Measurements from ENCODE around the gene EFHC1.

EFHC1 gene

DNA sequence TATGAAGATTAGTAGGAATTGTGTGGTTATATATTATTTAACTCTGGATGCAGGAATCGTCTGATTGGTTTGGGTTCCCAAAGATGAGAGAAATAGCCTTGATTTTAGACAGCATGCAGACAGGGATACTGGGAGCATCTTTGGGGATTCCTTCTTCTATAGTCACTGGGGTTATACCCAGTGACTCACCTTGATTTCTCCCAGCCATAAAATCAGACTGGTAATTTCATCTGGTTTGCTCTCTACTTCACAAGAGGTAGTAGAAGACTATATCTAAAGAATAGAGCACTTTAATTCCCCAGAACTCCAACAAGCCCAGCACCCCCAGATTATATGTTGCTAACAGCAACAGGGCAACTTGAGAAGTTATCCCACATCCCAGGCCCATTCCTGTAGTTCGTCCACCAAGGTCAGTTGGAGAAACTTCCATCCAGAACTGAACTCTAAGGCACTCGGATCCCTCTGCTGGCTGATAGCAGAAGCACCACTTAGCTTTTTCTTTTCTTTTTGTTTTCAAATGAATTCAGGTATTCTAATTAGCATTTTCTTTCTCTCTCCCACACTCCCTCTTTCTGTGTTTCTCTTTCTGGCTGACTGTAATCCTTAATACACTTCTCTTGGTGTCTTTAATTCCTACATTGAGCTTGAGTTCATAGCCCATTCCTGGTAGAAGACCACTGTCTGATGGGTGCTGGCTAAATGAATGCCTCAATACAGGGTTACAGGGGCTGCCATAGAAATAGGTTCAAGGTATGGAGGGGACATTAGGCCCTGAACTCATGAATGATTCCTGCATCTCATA lies 20.4 kb upstream of the EFHC1 start:
- Histone ChIP-seq H3K4me3 (no peak overlapping the region), H3K27ac (no peak overlapping the region)
- no peak for DNase-seq (ENCODE audit: low spot score)
- TF ChIP-seq, protein P1, sequence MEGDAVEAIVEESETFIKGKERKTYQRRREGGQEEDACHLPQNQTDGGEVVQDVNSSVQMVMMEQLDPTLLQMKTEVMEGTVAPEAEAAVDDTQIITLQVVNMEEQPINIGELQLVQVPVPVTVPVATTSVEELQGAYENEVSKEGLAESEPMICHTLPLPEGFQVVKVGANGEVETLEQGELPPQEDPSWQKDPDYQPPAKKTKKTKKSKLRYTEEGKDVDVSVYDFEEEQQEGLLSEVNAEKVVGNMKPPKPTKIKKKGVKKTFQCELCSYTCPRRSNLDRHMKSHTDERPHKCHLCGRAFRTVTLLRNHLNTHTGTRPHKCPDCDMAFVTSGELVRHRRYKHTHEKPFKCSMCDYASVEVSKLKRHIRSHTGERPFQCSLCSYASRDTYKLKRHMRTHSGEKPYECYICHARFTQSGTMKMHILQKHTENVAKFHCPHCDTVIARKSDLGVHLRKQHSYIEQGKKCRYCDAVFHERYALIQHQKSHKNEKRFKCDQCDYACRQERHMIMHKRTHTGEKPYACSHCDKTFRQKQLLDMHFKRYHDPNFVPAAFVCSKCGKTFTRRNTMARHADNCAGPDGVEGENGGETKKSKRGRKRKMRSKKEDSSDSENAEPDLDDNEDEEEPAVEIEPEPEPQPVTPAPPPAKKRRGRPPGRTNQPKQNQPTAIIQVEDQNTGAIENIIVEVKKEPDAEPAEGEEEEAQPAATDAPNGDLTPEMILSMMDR (IDR thresholded peaks at IDR 0.05), result peak; percentile 78

DNA sequence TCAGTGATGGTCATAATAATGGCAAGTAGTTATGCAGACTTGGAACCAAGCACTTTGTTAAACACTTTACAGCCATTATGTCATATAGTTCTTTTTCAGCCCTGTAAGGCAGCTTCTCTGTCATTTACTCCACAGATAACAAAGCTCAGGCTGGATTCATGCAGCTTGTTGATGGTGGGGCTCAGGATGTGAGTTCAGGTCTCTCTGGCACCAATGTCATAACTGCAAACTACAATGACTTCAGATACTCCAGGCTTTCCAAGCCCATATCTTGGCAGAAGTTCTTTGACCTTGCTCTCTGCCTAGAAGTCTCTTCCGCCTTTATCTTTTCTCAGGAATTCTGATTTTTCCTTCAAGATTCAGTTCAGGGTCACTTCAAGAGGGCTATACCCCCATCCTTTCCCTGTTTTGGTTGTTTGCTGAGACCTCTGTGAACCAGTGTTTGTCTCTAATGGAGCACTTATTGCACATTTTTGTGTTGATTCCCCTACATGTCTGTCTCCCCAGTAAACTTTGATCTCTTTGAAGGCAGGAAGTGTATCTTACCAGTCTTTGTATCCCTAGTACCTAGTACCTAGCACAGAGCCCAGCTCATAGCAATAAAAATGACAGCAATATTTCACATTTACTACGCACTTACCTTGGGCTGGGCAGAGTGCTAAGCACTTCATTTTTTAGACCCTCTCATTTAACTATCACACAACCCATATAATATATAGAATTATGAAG lies 19.7 kb upstream of the EFHC1 start:
- TF ChIP-seq, protein P1 (IDR thresholded peaks at IDR 0.05), result no peak
- H3K27ac ChIP-seq, result no peak overlapping the region

DNA sequence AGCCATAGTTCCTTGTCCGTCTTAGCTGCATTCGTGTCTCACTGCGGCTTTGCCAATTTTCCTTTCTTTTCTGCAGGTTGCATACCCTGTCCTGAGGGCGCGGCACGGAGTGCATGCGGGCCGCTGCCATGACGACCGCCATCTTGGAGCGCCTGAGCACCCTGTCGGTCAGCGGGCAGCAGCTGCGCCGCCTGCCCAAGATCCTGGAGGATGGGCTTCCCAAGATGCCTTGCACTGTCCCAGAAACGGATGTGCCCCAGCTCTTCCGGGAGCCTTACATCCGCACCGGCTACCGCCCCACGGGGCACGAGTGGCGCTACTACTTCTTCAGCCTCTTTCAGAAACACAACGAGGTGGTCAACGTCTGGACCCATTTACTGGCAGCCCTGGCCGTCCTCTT lies 17.1 kb upstream of the EFHC1 start:
- Histone ChIP-seq H3K4me3 (no peak overlapping the region), H3K27ac (no peak overlapping the region)
- no peak for DNase-seq (ENCODE audit: low spot score)
- TF ChIP-seq, protein P1 (IDR thresholded peaks at IDR 0.05), result no peak

More for the DNA sequence above, 19.7 kb upstream of the EFHC1 start:
- H3K4me3 ChIP-seq, result no peak overlapping the region
- no peak for DNase-seq (ENCODE audit: low spot score)

DNA sequence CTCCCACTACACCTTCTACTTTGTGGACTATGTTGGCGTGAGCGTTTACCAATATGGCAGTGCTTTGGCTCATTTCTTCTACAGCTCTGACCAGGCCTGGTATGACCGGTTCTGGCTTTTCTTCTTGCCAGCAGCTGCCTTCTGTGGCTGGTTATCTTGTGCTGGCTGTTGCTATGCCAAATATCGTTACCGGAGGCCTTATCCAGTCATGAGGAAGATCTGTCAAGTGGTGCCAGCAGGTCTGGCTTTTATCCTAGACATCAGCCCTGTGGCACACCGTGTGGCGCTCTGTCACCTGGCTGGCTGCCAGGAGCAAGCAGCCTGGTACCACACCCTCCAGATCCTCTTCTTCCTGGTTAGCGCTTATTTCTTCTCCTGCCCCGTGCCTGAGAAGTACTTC lies 16.5 kb upstream of the EFHC1 start:
- Histone ChIP-seq H3K4me3 (no peak overlapping the region), H3K27ac (no peak overlapping the region)
- TF ChIP-seq, protein P1 (IDR thresholded peaks at IDR 0.05), result no peak
- no peak for DNase-seq (ENCODE audit: low spot score)

DNA sequence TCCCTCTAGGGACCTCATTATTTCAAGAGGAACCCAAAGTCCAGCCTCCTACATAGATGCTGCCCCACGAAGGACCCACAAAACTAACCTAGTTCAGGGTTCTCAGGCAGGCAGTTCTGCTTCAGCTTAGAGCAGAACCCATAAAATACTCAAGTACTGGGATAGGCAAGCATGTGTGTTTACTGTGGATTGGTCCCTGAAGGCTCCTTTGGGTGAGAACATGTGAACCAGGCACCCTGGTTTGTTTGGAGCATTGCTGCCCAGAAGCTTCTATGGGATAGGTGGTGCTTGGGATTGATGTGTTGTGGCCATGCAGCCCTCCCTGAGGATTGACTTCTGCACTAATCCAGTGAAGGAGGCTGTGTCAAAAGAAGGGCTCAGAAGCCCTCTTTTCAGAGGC lies 14.9 kb upstream of the EFHC1 start:
- Histone ChIP-seq H3K4me3 (no peak overlapping the region), H3K27ac (no peak overlapping the region)
- TF ChIP-seq, protein P1 (IDR thresholded peaks at IDR 0.05), result no peak
- no peak for DNase-seq (ENCODE audit: low spot score)

DNA sequence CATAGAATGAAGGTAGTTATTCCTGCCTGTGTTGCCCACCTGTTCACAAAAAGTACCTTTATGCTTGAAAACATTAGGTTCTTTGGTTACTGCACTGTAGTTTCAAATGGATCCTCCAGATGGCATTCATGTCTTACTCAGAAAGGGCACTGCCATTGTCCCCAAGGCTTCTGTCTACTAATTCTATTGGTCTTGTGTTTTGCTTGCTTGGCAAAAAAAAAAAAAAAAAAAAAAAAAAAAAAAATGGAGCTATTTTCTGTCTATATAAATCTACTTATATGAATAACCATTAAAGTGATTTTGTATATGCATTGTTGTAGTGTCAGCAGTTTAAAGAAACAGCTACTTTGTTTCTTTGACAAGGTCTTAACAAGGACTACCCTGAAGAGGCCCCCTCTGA lies 12.7 kb upstream of the EFHC1 start:
- no peak overlapping the region for H3K27ac ChIP-seq
- DNase-seq (ENCODE audit: low spot score), result no peak
- H3K4me3 ChIP-seq, result no peak overlapping the region
- TF ChIP-seq, protein P1 (IDR thresholded peaks at IDR 0.05), result no peak

DNA sequence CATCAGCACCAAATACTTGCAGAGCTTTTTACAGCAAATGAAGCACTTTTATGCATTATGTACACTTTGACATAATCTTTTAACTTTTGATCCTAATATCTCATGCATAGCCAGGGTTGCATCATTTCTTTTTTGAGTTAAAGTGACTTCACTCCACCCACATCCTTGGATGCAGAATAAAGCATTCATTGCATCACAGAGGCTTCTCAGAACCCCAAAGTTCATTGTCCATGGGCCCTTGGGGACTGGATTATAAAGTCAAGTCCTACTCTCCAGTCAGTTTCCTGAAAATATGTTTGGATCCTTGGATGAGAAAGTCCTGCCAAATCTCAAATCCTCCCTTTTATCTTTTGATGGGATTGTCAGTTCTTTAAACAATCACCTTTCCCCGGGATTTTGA lies 10.6 kb upstream of the EFHC1 start:
- no peak for DNase-seq (ENCODE audit: low spot score)
- Histone ChIP-seq H3K27ac (no peak overlapping the region), H3K4me3 (no peak overlapping the region)
- TF ChIP-seq, protein P1 (IDR thresholded peaks at IDR 0.05), result no peak
